Activated T-cell treated with anti-CD3 and anti-CD28 coated beads, Interleukin-2, amount 50 U/mL, for 24 hours (primary cell): ENCODE results near the gene DHRS2.

ENCODE experiments used
- DNase-seq: peaks from one replicate; pipeline ENCODE4 v3.0.0-alpha.2; 2020
- H3K27ac Mint-ChIP-seq: 2 replicates; pipeline ENCODE4 v1.8.0; 2020; ENCODE audit warnings: mild to moderate bottlenecking, mixed read lengths
- H3K27me3 Mint-ChIP-seq: 2 replicates; pipeline ENCODE4 v1.8.0; 2020; ENCODE audit warnings: mixed read lengths
- H3K36me3 Mint-ChIP-seq: 2 replicates; pipeline ENCODE4 v1.8.0; 2020; ENCODE audit warnings: low read depth, mixed read lengths
- H3K4me1 Mint-ChIP-seq: 2 replicates; pipeline ENCODE4 v1.8.0; 2020; ENCODE audit warnings: low read depth, mixed read lengths
- H3K4me3 Mint-ChIP-seq: 2 replicates; pipeline ENCODE4 v1.8.0; 2020; ENCODE audit warnings: mild to moderate bottlenecking, moderate library complexity, mixed read lengths
- H3K9me3 Mint-ChIP-seq: 2 replicates; pipeline ENCODE4 v1.8.0; 2020; ENCODE audit warnings: mixed read lengths

The DHRS2 gene

GRCh38 chr14:23620177-23620702 is 15.9 kb upstream of the DHRS2 start:
- H3K36me3 Mint-ChIP-seq: peaks cover 2% of the 10 kb centered on the region
- no peak for DNase-seq
- no peaks in the 10 kb centered on the region for H3K27me3 Mint-ChIP-seq
- no peak overlapping the region for H3K27ac Mint-ChIP-seq
- H3K9me3 Mint-ChIP-seq: peaks cover 9% of the 10 kb centered on the region
- no peak overlapping the region for H3K4me3 Mint-ChIP-seq
- H3K4me1 Mint-ChIP-seq: no peaks in the 10 kb centered on the region

GRCh38 chr14:23621204-23621931 is 14.8 kb upstream of the DHRS2 start:
- peaks cover 12% of the 10 kb centered on the region for H3K9me3 Mint-ChIP-seq
- no peak for DNase-seq
- no peak overlapping the region for H3K4me3 Mint-ChIP-seq
- peaks cover 2% of the 10 kb centered on the region for H3K36me3 Mint-ChIP-seq
- H3K27me3 Mint-ChIP-seq: no peaks in the 10 kb centered on the region
- H3K27ac Mint-ChIP-seq: no peak overlapping the region
- H3K4me1 Mint-ChIP-seq: no peaks in the 10 kb centered on the region

GRCh38 chr14:23621932-23622730 is 14.0 kb upstream of the DHRS2 start:
- H3K9me3 Mint-ChIP-seq: peaks cover 12% of the 10 kb centered on the region
- H3K27ac Mint-ChIP-seq: no peak overlapping the region
- DNase-seq: no peak
- H3K4me3 Mint-ChIP-seq: no peak overlapping the region
- H3K4me1 Mint-ChIP-seq: no peaks in the 10 kb centered on the region
- peaks cover 4% of the 10 kb centered on the region for H3K27me3 Mint-ChIP-seq
- H3K36me3 Mint-ChIP-seq: peaks cover 2% of the 10 kb centered on the region

- Mint-ChIP-seq H3K36me3 (peaks cover 2% of the 10 kb centered on the region), H3K4me3 (no peak overlapping the region), H3K4me1 (no peaks in the 10 kb centered on the region), H3K9me3 (peaks cover 12% of the 10 kb centered on the region), H3K27me3 (peaks cover 4% of the 10 kb centered on the region), H3K27ac (no peak overlapping the region)
- DNase-seq: no peak
Observed at GRCh38 chr14:23622990-23623389, 13.2 kb upstream of the DHRS2 start.

- H3K4me3 Mint-ChIP-seq: no peak overlapping the region
- peaks cover 2% of the 10 kb centered on the region for H3K36me3 Mint-ChIP-seq
- peaks cover 12% of the 10 kb centered on the region for H3K9me3 Mint-ChIP-seq
- H3K27me3 Mint-ChIP-seq: peaks cover 4% of the 10 kb centered on the region
- H3K4me1 Mint-ChIP-seq: no peaks in the 10 kb centered on the region
- no peak for DNase-seq
- no peak overlapping the region for H3K27ac Mint-ChIP-seq
Observed at GRCh38 chr14:23623962-23624361, 12.2 kb upstream of the DHRS2 start.

GRCh38 chr14:23624830-23625404 is 11.2 kb upstream of the DHRS2 start:
- Mint-ChIP-seq H3K36me3 (peaks cover 2% of the 10 kb centered on the region), H3K4me1 (no peaks in the 10 kb centered on the region), H3K27me3 (peaks cover 4% of the 10 kb centered on the region), H3K4me3 (no peak overlapping the region), H3K27ac (no peak overlapping the region), H3K9me3 (peaks cover 12% of the 10 kb centered on the region)
- DNase-seq: no peak

- H3K36me3 Mint-ChIP-seq: peaks cover 2% of the 10 kb centered on the region
- peaks cover 4% of the 10 kb centered on the region for H3K27me3 Mint-ChIP-seq
- peaks cover 12% of the 10 kb centered on the region for H3K9me3 Mint-ChIP-seq
- H3K4me1 Mint-ChIP-seq: peaks cover 6% of the 10 kb centered on the region
- DNase-seq: no peak
- no peak overlapping the region for H3K27ac Mint-ChIP-seq
- H3K4me3 Mint-ChIP-seq: no peak overlapping the region
Observed at GRCh38 chr14:23626946-23627345, 9.2 kb upstream of the DHRS2 start.

- Mint-ChIP-seq H3K36me3 (peaks cover 2% of the 10 kb centered on the region), H3K9me3 (peaks cover 12% of the 10 kb centered on the region), H3K4me3 (no peak overlapping the region), H3K4me1 (peaks cover 10% of the 10 kb centered on the region), H3K27me3 (peaks cover 4% of the 10 kb centered on the region), H3K27ac (no peak overlapping the region)
- DNase-seq: no peak
Observed at GRCh38 chr14:23627961-23628360, 8.2 kb upstream of the DHRS2 start.

GRCh38 chr14:23629204-23629603 is 7.0 kb upstream of the DHRS2 start:
- Mint-ChIP-seq H3K36me3 (peaks cover 2% of the 10 kb centered on the region), H3K9me3 (peaks cover 11% of the 10 kb centered on the region), H3K27ac (no peak overlapping the region), H3K4me1 (peaks cover 10% of the 10 kb centered on the region), H3K4me3 (no peak overlapping the region), H3K27me3 (peaks cover 4% of the 10 kb centered on the region)
- no peak for DNase-seq

- Mint-ChIP-seq H3K4me3 (no peak overlapping the region), H3K27me3 (peaks cover 4% of the 10 kb centered on the region), H3K27ac (no peak overlapping the region), H3K36me3 (no peaks in the 10 kb centered on the region), H3K4me1 (peaks cover 10% of the 10 kb centered on the region), H3K9me3 (peaks cover 5% of the 10 kb centered on the region)
- DNase-seq: no peak
Observed at GRCh38 chr14:23629832-23630396, 6.2 kb upstream of the DHRS2 start.

GRCh38 chr14:23630687-23631086 is 5.5 kb upstream of the DHRS2 start:
- DNase-seq: no peak
- no peak overlapping the region for H3K4me3 Mint-ChIP-seq
- no peaks in the 10 kb centered on the region for H3K9me3 Mint-ChIP-seq
- H3K27me3 Mint-ChIP-seq: peaks cover 4% of the 10 kb centered on the region
- H3K4me1 Mint-ChIP-seq: peaks cover 10% of the 10 kb centered on the region
- H3K27ac Mint-ChIP-seq: no peak overlapping the region
- H3K36me3 Mint-ChIP-seq: no peaks in the 10 kb centered on the region

GRCh38 chr14:23631234-23631633 is 4.9 kb upstream of the DHRS2 start:
- Mint-ChIP-seq H3K27me3 (peaks cover 4% of the 10 kb centered on the region), H3K9me3 (no peaks in the 10 kb centered on the region), H3K4me1 (peaks cover 10% of the 10 kb centered on the region), H3K36me3 (no peaks in the 10 kb centered on the region), H3K27ac (no peak overlapping the region), H3K4me3 (no peak overlapping the region)
- no peak for DNase-seq

- Mint-ChIP-seq H3K27me3 (peaks cover 3% of the 10 kb centered on the region), H3K4me1 (peaks cover 10% of the 10 kb centered on the region), H3K36me3 (no peaks in the 10 kb centered on the region), H3K9me3 (no peaks in the 10 kb centered on the region), H3K27ac (no peak overlapping the region), H3K4me3 (peak overlapping the region; percentile 53)
- peak; percentile 82 for DNase-seq
Observed at GRCh38 chr14:23631702-23632460, 4.3 kb upstream of the DHRS2 start.
